ENCODE results near the gene KIAA1549. TPM values are rescaled to one million over a fixed set of nuclear protein-coding genes. Genes with fewer than 3 reads are reported as not detected.

KIAA1549 gene
- total and polyA plus RNA-seq, 2 of the 4 experiments (the other 2 are of a cell fraction), result 1.3 to 3.3 TPM

- no peak overlapping the region for H2AK5ac ChIP-seq (ENCODE audit: low read depth, low read length)
- H3K4ac ChIP-seq (ENCODE audit: low read depth, low read length), result no peak overlapping the region
- H2BK5ac ChIP-seq (ENCODE audit: low read depth, low read length, poor library complexity, severe bottlenecking), result no peak overlapping the region
- no peak overlapping the region for H3K4me3 ChIP-seq (ENCODE audit: insufficient read depth, low read depth, low read length)
- no peak for TF ChIP-seq BHLHE40 (IDR thresholded peaks at IDR 0.05; ENCODE audit: low read depth, low read length)
- no peak for TF ChIP-seq MAFK (IDR thresholded peaks at IDR 0.05; ENCODE audit: low read depth, low read length)
- no peak for TF ChIP-seq FOS (IDR thresholded peaks at IDR 0.05; ENCODE audit: low read depth, low read length)
- TF ChIP-seq RFX5 (IDR thresholded peaks at IDR 0.05; ENCODE audit: low read depth, low read length), result no peak
- no peak for TF ChIP-seq ELK1 (IDR thresholded peaks at IDR 0.05; ENCODE audit: borderline replicate concordance, low read depth, low read length)
- TF ChIP-seq USF2 (IDR thresholded peaks at IDR 0.05; ENCODE audit: low read depth, low read length), result no peak
- no peak for TF ChIP-seq MXI1 (IDR thresholded peaks at IDR 0.05; ENCODE audit: borderline replicate concordance, low read depth, low read length)
- TF ChIP-seq, protein P1, sequence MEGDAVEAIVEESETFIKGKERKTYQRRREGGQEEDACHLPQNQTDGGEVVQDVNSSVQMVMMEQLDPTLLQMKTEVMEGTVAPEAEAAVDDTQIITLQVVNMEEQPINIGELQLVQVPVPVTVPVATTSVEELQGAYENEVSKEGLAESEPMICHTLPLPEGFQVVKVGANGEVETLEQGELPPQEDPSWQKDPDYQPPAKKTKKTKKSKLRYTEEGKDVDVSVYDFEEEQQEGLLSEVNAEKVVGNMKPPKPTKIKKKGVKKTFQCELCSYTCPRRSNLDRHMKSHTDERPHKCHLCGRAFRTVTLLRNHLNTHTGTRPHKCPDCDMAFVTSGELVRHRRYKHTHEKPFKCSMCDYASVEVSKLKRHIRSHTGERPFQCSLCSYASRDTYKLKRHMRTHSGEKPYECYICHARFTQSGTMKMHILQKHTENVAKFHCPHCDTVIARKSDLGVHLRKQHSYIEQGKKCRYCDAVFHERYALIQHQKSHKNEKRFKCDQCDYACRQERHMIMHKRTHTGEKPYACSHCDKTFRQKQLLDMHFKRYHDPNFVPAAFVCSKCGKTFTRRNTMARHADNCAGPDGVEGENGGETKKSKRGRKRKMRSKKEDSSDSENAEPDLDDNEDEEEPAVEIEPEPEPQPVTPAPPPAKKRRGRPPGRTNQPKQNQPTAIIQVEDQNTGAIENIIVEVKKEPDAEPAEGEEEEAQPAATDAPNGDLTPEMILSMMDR (conservative IDR thresholded peaks at IDR 0.05; ENCODE audit: low read depth, low read length), result no peak
- no peak for TF ChIP-seq SMC3 (IDR thresholded peaks at IDR 0.05; ENCODE audit: low read depth, low read length)
- no peak for TF ChIP-seq MAZ (IDR thresholded peaks at IDR 0.05; ENCODE audit: borderline replicate concordance, low read depth, low read length)
- TF ChIP-seq RCOR1 (IDR thresholded peaks at IDR 0.05; ENCODE audit: insufficient replicate concordance, low read length), result no peak
- TF ChIP-seq NFE2L2 (IDR thresholded peaks at IDR 0.05; ENCODE audit: low read depth, low read length), result no peak
- no peak for TF ChIP-seq POLR2A (IDR thresholded peaks at IDR 0.05; ENCODE audit: low read depth, low read length)
- TF ChIP-seq RAD21 (IDR thresholded peaks at IDR 0.05; ENCODE audit: low read length), result no peak
- TF ChIP-seq CHD1 (IDR thresholded peaks at IDR 0.05; ENCODE audit: low read depth, low read length), result no peak
- TF ChIP-seq CEBPB (IDR thresholded peaks at IDR 0.05; ENCODE audit: low read depth, low read length), result no peak
- no peak overlapping the region for H2BK20ac ChIP-seq (ENCODE audit: low read depth, low read length)
- no peak overlapping the region for H4K8ac ChIP-seq (ENCODE audit: low read depth in 2 of 2, low read length in 2 of 2)
- H2AFZ ChIP-seq (replicated peaks; ENCODE audit: low read length, poor library complexity), result no peak overlapping the region
- ATAC-seq (ENCODE audit: low read depth), result no peak
- no TSS peak for BruUV-seq (replicated peaks)
- WGBS, 2 experiments (ENCODE audit: extremely low coverage in 2 of 2, insufficient read length in 1 of 2), result no CpG with 5 or more reads among the region's 5 CpGs
- no peak overlapping the region for H3K18ac ChIP-seq (ENCODE audit: low read depth, low read length)
- dilution Hi-C loops (cut with HindIII; ENCODE audit: low sequenced_read_pairs, unreplicated experiment), result no loop called here
- no peak overlapping the region for H2BK15ac ChIP-seq (ENCODE audit: low read depth, low read length)
- no peak overlapping the region for H3K23ac ChIP-seq (ENCODE audit: low read depth, low read length)
- no peak overlapping the region for H4K91ac ChIP-seq (ENCODE audit: insufficient read depth, low read depth, low read length)
- no peak overlapping the region for H3K4me2 ChIP-seq (ENCODE audit: low read depth, low read length)
- H3K9me3 ChIP-seq (ENCODE audit: control insufficient read depth, insufficient read depth, low read length), result no peaks in the 10 kb centered on the region
- H3K9me1 ChIP-seq (ENCODE audit: insufficient read depth, low read length), result no peaks in the 10 kb centered on the region; the same call in 1 of the 2 replicates
- no peak overlapping the region for H2BK120ac ChIP-seq (ENCODE audit: low read depth, low read length)
- no peak overlapping the region for H3K9ac ChIP-seq (ENCODE audit: low read depth, low read length)
- no peaks in the 10 kb centered on the region for H3K4me1 ChIP-seq (ENCODE audit: control insufficient read depth, insufficient read depth, low read length)
- ChIA-PET POLR2A (ENCODE audit: unreplicated experiment) (no interaction called here), CTCF (no interaction called here)
- no peak for DNase-seq
- no peak overlapping the region for H3K56ac ChIP-seq (ENCODE audit: extremely low read depth, insufficient read depth, low read length)
- H2AK9ac ChIP-seq (replicated peaks; ENCODE audit: low read depth, low read length, poor library complexity), result no peak overlapping the region
- H3K36me3 ChIP-seq (ENCODE audit: control insufficient read depth, insufficient read depth, low read length), result peaks cover 16% of the 10 kb centered on the region
- 0 out of 4 replicates have a peak, but pooled peaks cover 0 to 5% of the 10 kb centered on the region in 2 experiments for H3K79me1 ChIP-seq (ENCODE audit: low read depth in 1 of 2, low read length in 2 of 2)
- no peak overlapping the region for H4K5ac ChIP-seq (ENCODE audit: low read depth, low read length)
- in situ Hi-C loops (cut with MboI; ENCODE audit: low sequenced_read_pairs), result no loop called here
- no peak overlapping the region for H3K14ac ChIP-seq (replicated peaks; ENCODE audit: low read depth, low read length)
- intact Hi-C loops (cut with micrococcal nuclease), result no loop called here
- H3K27me3 ChIP-seq (ENCODE audit: control insufficient read depth, insufficient read depth, low read length), result no peaks in the 10 kb centered on the region
- H3K27ac ChIP-seq (ENCODE audit: insufficient read depth, low read length), result no peak overlapping the region
- no peaks in the 10 kb centered on the region for H4K20me1 ChIP-seq (ENCODE audit: insufficient read depth, low read length)
These were observed 73.9 kb downstream of the KIAA1549 start for GRCh38 chr7:138907201-138907847.
